CD4-positive, alpha-beta T cell treated with Interleukin-10 for 1 hour (primary cell): Measurements from ENCODE around the gene EYA2.
"Not testable (repeated sequence)": the region's sequence is repeated elsewhere in the genome, so short reads cannot be mapped to it uniquely, and the experiment has no call there.

ENCODE experiments used
- DNase-seq: peaks from one replicate; pipeline ENCODE4 v3.0.0-alpha.2; 2020

The EYA2 gene

DNA sequence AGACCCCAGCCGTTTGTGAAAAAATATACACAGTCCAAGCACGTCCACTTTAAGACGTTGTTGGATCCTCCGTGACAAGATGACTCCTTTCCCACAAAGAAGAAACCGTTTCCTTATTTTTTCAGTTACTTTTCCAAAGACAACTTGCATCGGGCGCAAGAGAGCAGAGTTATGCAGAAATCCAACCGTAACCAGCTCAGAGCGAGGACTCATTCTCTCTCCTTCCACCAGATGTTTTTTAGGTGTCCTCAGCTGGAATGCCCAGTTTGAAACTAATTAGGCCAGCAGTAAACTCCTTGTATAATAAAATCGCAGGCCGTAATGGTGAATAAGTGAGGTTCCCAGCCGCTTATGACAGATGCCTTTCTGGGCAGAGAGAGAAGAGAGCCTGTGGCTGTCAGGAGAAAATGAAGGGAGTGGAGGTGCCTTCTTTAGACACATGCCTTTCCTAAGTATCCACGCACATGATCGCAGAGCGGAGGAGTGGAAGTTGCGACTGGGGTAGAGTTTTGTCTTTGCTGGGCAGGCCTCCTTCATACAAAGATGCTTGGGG is 2.8 kb downstream of the EYA2 start:
- DNase-seq: no peak

DNA sequence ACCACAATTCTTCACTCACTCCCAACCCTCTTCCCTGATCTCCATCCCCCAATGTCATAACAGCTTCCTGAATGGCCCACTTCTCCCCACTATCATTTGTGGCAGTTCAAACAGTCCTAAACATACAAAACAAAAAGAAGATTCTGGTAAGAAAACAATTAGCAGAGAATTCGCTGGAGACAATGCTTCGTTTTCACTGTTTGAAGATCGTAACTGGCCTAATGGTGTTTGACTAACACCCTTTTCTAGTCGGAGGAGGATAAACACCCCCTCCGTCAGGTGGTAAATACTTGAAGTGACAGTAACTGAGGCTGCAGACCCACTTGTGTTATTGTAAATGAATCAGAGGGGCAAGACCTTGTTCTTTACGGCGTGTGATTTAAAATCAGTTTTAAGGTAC is 3.8 kb downstream of the EYA2 start:
- no peak for DNase-seq

DNA sequence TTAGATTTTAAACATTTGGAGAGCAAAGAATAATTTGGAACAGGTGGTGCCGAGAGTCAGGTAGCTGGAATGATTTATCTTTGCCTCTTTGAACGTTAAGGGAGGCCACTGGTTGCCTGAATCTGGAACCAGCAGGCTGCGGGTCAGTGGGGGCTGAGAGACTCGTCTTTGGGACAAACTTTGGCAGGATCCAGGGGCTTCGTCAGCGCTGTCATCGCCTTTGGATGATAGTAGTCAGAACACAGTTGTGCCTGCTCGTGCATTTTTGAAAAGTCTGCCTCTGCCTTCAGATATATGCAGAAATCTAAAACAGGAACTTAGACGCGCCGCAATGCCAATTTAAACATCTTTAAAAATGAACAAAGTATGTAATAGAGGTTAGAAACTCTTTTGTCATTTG is 5.0 kb downstream of the EYA2 start:
- no peak for DNase-seq

DNA sequence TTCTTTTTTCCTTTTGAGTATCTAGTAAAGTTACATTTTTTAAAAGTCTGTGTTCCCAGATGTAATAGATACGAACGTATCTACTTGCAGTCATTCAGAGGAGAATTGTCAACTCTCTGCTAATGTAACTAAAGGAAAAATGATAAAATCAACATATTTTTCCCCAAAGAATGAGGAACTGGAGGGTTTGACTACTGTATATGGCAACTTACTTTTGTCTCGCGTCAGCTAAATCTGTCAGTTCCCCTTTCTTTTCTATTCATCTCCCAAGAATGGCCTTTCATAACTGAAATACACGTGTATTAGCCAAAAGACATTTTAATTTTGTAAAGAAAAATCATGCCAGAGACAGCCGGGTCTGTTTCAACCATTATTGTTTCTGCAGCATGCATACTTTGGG is 5.4 kb downstream of the EYA2 start:
- DNase-seq: no peak

DNA sequence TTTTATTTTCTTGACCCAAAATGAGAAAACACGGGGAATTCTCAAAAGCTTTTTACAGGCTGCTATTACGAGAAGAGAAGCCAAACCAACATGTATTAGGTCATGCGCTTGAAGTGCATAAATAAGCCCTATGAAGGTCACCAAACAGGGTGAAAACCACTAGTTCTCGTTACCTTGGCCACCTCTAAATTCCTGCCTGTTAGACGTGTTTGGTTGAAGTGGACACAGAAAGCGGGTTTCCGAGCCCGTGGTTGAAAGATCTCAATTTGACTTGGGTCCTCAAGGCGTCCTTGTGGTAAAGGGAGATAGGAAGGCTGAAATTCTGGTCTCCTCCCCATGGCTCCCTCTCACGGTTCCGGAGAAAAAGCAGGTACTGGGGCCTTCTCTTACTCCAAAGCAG is 6.2 kb downstream of the EYA2 start:
- DNase-seq: no peak

DNA sequence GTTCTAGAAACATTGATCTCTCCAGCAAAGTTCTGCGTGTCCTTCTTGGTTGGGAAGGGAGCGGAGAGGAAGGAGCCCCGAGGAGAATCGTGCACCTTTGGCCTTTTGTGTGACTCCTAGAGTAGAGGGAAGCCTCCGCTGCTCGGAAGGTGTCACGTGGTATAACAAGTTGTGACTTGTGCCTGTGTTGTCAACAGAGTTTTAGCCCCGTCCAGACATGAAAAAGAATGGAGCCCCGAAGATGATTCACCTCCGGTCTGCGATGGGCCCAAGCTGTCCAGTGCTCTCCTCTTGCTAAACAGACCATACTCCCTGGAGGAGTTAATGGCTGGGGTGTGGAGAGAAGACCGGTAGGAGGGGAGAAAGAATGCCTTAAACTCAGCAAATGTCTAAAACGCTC is 7.0 kb downstream of the EYA2 start:
- no peak for DNase-seq

DNA sequence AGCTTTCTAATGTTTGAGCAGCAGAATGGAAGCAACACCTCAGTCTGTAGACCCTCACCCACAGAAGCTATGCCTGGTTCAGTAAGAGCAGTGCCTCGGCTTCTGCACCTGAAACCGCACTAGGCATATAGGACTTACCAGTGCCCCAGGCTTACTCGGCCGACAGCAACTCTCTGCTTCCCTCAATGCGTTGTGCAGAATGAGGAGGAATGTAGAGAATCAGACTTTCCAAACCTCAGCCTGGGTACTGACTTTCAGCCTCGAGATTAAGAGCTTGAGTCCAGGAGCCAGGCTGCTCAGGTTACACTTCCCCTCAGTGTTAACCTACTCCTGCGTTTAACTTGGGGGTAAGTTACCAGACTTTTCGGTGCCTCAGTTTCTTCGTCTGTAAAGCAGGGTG is 8.6 kb downstream of the EYA2 start:
- DNase-seq: no peak

DNA sequence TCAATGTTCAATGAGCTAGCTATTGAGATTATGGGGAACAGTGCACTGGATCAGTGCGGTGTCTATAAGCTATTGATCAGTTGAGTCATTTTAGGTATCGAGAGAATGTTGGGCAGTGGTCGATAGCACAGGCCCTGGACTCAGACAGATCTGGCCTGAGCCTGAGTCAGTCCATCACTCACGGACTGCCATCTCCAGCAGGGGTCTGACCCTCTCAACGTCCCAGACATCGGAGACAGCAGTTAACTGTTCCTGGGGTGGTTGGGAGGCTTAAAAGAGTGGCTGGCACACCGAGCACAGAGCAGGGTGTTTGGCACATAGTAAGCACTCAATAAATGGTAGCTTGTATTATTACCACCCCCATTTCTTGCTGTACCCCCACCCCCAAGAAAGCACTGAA is 9.3 kb downstream of the EYA2 start:
- no peak for DNase-seq

DNA sequence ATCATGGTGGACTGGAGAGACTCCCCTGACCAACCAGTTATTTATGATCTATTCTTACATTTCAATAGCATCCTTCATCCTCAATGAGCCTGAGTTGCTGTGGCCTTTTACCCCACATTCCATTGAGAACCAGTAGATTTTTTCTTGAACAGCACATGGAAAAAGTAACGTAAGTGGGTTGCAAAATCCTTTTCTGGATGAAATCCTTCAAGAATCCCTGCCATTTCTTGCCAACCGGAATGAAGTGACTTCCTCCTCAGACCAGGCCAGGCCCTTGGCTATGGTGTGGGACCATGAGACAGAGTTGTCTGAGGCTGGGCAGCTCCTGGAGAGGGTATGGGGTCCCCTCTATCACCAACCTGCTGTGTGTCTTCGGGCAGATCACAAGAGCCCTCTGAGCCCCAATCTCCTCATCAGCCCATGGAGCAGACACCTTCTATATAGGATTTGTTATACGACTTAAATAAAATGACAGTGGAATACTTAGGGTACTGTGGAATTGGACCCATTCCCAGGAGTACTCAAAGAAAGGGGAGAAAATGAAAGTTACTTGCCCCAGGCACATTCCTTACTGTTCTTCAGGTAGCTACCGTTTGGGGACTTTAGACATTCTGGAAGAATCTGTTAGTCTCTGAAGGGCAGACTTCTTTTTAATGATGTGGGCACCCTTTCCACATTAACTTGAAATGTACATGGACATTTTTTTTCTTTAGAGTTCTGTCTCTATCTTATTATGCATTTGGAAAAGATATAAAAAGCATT is 10.9 kb downstream of the EYA2 start:
- no peak for DNase-seq

DNA sequence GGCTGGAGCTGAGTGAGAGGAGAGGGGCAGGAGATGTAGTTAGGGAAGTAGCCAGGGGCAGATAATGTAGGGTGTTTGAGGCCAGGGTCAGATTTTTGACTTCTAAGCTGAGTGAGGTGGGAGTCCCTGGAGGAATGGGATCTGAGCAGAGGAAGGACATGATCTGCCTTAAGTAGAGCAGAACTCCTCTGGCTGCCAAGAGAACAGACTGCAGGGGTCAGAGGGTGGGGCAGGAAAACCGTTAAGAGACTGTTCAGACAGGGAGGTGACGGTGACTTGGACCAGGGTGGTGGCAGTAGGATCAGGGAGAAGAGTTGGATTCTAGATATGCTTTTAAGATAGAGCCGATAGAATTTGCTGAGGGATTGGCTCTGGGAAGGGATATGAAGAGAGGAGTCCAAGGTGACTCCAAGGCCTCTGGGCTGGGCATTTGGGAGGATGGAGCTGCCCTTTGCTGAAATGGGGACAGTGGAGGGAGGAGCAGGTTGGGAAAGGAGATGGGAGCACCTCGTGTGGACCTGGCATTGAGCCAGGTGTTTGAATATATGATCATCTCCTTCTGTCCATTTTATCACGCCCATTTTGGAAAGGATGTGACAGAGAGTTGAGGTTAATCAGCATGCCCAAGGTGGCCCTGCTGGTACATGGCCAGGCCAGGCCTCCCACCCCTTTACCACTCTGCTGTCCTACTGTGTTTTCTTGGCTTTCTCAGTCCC is 18.8 kb downstream of the EYA2 start:
- DNase-seq: no peak

DNA sequence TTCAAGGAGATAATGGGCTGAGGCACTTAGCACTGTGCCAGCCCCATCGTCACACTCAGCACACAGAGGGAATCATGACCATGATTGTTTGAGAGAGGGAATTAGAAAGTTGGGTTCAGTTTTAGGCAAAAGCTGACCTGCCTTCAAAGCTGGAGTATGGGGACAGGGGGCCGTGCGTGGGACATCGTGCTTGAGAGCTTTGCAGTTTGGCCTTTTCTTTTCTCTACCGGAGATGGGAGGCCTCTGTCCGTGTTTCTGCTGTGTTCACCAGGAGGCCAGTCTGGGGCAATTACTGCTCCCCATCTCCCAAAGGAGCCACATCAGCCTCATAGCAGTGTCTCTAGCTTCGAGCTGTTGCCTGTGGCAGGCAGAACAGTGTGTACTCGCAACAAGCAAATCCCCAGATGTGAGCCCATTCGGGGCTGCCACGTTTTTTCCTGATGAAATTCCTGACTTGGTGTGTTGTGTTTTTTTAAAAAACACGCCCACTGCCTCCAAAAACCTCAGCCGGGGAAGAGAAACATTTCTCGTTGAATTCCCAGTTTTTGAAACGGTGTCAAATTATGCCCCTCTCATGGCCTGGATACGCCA is 20.2 kb downstream of the EYA2 start:
- no peak for DNase-seq

DNA sequence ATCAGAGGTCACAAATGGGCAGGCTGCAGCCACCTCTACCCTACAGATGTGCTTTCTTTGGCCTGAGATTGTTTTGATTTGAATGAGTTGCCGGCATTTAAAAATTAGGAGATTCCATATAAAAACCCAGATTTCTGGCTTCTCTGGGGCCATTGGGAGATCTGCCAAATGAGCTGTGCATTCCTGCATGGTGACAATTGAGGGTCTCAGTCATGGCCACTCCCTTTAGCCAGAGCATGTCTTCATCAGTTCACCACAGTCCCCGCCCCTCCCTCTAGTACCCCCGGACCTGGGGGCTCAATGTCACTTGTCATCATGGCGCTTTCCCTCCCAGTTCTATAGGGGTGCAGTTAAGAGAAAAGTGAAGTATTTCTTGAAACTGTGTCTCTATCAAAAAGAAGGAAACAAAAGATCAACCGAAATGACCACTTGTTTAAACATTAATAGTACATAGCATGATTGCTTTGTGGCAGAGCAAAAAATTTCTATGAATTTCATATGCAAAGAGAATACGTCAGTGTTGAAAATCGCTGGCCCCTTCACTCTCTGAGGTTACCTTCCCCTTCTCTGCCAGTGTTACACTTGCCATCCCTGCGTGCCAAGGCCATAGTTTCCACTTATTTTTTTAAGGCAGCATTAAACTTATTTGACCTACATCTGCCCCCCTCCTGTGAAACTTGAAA is 21.1 kb downstream of the EYA2 start:
- no peak for DNase-seq

DNA sequence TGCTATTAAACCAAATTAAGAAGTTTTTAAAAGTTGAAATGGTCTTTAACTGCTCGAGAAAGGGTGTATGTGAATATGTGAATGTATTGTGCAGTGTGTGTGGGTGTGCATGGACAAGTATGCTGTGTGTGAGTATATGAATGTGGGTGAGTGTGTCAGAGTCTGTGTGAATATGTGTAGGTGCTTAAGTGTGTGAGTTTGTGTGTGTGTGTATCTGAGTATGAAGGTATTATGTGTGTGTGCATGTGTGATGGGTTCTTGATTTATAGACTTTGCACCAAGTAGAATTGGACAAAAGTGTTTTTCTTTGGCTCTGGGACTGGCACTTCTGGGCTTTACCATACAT is 21.6 kb downstream of the EYA2 start:
- DNase-seq: no peak

DNA sequence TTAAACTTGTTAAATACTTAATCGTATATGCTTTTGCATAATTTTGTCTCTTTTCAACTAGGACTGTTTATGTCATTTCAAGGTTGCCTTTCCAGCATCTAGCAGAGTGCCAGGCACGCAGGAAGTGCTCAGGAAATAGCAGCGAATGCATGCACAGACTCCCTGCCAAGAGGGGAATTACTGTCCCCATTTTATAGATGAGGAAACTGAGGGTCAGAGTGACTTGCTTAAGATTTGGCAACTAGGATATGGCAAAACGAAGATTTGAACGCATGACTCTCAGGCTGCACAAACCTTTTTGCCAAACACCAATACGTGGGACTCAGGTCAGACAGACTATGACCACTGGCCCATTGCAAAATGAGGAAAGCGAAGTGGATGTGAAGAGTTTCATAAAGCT is 22.5 kb downstream of the EYA2 start:
- DNase-seq: no peak

DNA sequence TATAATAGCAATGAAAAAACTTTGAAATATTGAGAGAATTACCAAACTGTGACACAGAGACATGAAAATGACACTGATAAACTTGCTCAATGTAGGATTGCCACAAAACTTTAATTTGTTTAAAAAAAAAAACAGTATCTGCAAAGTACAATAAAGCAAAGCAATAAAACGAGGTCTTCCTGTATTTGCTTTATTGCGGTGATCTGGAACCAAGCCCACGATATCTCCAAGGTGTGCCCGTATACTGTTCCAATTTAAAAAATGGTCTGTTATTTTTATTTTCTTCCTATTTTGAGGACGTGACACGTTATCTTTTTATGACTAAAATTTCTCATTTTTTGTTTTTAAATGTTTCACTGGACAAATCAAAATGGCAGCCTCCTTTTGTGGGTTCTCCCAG is 25.5 kb downstream of the EYA2 start:
- DNase-seq: no peak

DNA sequence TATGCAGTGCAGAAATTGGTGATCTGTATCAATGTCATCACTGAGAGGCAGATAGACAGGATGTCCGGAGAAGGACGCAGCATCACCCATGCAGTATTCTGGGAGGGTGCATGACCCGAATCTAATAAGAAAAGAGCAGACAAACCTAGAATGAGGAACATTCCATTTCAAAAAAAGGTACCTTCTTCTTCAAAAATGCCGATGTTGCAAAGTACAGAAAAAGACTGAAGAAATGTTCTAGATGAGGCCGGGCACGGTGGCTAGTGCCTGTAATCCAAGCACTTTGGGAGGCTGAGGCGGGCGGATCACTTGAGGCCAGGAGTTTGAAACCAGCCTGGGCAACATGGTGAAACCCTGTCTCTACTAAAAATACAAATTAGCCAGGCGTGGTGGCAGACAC is 28.2 kb downstream of the EYA2 start:
- DNase-seq: not testable (repeated sequence)

DNA sequence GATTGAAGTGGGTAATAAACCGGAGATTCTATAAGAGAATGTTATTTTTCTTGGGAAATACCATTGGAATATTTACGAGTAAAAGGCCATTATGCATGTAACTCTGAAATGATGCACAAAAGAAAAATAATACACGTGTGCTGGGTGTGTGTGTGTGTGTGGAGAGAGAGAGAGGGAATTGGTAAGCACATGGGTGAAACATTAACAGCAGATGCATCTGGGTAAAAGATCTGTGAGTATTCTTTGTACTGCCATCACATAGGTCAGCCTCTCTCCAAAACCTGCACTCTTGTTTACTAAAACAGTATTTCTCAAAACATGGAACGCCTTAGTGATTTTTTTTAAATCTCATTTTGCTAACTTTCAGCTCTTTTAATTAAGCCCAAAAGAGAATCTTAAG is 28.9 kb downstream of the EYA2 start:
- DNase-seq: no peak

DNA sequence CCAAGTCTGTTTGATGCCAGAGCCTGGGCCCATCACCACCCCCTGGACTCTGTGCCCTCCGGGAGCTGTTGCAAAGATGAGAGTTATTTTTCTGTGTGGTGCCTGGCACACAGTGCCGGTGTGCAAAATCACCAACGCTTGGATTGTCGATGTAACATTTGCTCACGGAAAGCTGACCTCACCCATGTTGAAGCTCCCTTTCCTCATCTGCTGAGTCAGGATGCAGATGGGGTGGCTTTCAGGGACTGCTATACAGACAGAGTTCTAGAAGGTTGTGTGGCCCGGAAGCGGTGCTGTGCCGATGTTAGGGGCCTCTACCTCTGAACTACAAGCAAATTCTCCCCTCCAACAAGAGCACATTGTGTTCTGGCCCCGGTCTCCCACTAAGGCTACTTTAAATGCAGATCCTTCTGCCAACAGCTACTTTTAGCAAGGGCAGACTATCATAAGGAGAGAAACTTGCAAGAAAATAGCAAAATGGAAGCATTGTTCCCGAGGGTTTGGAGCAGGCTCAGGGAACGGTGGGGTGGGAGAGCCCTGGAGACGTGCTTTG is 34.0 kb downstream of the EYA2 start:
- DNase-seq: no peak

DNA sequence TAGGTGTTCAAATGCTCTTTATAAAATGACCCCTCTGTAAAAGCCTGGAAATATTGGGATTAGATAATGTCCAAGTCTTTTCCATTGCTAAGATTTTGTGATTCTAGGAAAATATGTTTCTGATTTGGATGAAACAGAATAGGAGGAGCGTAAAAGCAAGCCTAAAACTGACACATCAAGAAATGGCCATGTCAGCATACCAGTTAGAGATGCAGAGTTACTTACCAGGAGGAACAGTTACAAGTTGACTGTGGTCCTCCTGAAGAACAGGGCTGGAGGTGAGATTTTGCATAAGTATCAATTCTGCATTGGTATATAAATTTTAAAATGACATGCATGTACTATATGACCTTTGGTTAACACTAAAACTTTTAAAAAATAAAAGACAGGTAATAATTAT is 35.3 kb downstream of the EYA2 start:
- DNase-seq: no peak

DNA sequence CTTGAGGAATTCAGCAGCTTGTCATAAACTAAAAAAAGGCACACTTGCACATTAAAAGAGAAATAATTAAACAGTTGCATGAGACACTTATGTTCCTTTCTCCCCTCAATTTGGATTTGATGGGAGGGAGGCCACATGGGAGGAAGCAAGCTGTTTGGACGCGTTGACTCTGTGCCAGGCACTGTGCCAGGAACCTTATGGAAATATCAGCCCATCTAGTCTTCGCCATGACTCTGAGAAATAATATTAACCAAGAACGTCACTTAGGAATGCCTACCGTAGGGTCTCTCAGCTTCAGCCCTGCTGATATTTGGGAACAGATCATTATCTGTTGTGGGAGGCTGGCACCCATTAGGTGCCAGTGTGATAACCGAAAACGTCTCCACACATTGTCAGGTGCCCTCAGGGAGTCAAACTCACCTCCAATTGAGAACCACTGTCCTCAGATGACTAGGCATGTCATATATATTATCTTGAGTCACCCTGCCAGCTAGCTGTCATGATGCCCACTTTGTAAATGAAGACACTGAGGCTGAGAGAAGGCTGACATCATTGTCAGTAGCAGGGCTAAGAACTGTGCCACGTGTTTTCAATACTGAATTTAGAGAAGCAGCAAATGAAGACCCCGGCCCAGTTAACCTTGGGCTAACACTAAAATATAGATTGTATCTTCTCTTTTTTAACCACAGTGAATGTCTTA is 36.1 kb downstream of the EYA2 start:
- DNase-seq: no peak

DNA sequence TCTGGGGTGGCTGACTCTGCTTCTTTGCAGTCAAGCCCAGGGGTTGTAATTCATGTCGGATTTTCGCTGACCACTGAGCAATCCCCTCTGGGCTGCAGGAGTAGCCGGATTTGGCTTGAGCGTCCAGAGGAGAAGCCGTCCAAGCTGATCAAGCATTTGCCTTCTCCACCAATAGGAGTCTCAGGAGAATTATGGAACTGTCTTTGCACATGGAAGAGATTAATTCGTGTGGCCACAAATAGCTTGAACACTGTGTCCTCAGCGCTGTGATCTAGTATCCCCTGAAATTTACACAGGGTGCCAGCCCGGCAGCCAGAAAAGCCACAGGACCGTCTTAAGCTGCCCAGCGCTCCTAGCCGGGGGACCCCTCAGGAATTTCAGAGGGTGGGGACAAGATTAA is 37.1 kb downstream of the EYA2 start:
- DNase-seq: no peak

DNA sequence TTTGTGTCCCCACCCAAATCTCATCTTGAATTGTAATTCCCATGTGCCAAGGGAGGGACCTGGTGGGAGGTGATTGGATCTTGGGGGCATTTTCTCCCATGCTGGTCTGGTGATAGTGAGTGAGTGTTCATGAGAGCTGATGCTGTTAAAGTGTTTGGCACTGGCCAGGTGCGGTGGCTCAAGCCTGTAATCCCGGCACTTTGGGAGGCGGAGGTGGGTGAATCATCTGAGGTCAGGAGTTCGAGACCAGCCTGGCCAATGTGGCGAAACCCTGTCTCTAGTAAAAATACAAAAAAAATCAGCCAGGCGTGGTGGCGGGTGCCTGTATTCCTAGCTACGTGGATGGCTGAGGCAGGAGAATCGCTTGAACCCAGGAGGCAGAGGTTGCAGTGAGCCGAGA is 37.8 kb downstream of the EYA2 start:
- DNase-seq: not testable (repeated sequence)

DNA sequence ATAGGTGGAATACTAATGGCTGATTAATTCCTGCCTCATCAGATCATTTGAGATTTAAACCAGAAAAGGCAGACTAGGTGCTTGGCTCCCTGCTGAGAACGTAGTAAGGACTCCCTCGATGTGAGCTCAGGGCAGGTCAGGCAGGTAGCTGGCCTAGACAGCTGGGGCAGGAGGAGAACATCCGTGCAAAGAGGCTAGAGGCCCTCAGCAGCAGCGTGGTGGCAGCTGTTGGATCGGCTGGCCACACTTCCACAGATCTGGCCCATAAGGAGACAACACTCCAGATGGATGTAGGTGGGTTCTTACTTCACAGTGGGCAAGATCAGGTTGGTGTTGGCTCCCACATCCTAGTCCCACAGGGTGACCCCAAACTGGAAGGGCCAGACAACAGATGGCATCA is 38.5 kb downstream of the EYA2 start:
- no peak for DNase-seq
